Sigmoid colon (tissue), 7 donors: Measurements from ENCODE around the gene SLC13A4. TPM values are rescaled to one million over a fixed set of nuclear protein-coding genes. Genes with fewer than 3 reads are reported as not detected.

Experiments used
- DNase-seq: peaks from one replicate; pipeline ENCODE4 v3.0.0-alpha.2; 2019
- H3K27ac ChIP-seq, 4 donors: fragments of 200-600 bp; sonication (generic); one replicate each; pipeline ENCODE4 v1.5.1; 2016 to 2019; ENCODE audit warnings: mild to moderate bottlenecking in 1 of 4
- H3K27me3 ChIP-seq, 3 donors: fragments of 200-600 bp; sonication (generic); one replicate each; pipeline ENCODE4 v1.5.1; 2019; ENCODE audit warnings: mild to moderate bottlenecking in 1 of 3
- H3K36me3 ChIP-seq, 4 donors: fragments of 200-600 bp; sonication (generic); one replicate each; pipeline ENCODE4 v1.5.1; 2016 to 2019
- H3K4me1 ChIP-seq, 4 donors: fragments of 200-600 bp; sonication (generic); one replicate each; pipeline ENCODE4 v1.5.1; 2017 to 2019
- H3K4me3 ChIP-seq, 4 donors: fragments of 200-600 bp; sonication (generic); one replicate each; pipeline ENCODE4 v1.5.1; 2017 to 2019; ENCODE audit warnings: mild to moderate bottlenecking in 2 of 4, moderate library complexity in 1 of 4
- H3K9me3 ChIP-seq, 4 donors: fragments of 200-600 bp in 3 of 4; sonication (generic) in 3 of 4; one replicate each; pipeline versions ENCODE4 v1.5.1 to v1.6.1; 2013 to 2019
- EP300 ChIP-seq, 4 donors: sonication (generic); formaldehyde crosslinking; IDR thresholded peaks; one replicate each; pipeline ENCODE4 v1.6.1; 2017; ENCODE audit warnings: antibody characterized with exemption in 4 of 4
- POLR2A ChIP-seq, 2 donors: fragments of 450-650 bp; IDR thresholded peaks; one replicate each; pipeline ENCODE4 v1.6.1; 2016; ENCODE audit warnings: antibody characterized with exemption in 2 of 2, mild to moderate bottlenecking in 2 of 2, moderate library complexity in 2 of 2
- POLR2AphosphoS5 ChIP-seq, 4 donors: sonication (generic); formaldehyde crosslinking; IDR thresholded peaks; one replicate each; pipeline ENCODE4 v1.6.1; 2017; ENCODE audit warnings: antibody characterized with exemption in 4 of 4
- WGBS, 2 donors: extraction: QIAGEN DNeasy Blood & Tissue Kit; methylation state at CpG; one replicate each; pipeline ENCODE4 v1.1.7; 2013; 5-methylcytosine and 5-hydroxymethylcytosine counted together
- intact Hi-C: fragments of 100-400 bp; cut with DNase I; formaldehyde crosslinking; loops from one replicate; pipeline ENCODE4 v1.15.1; 2023
- polyA plus RNA-seq, 3 donors: library from polyadenylated mRNA; stranded (reverse); fragments of 200-250 nt; gene quantifications; one replicate each; pipeline ENCODE4 v1.2.3, GENCODE V29; 2013
- total RNA-seq, 4 donors: library from RNA; depleted of rRNA; stranded (reverse); fragments of >200 nt; gene quantifications; one replicate each; pipeline ENCODE4 v1.1.0, GENCODE V29; 2016
- TF ChIP-seq, protein P1 (sequence below), 4 experiments: fragments of 450-650 bp in 3 of 4; fragments of 200-600 bp in 1 of 4; IDR thresholded peaks; one replicate each; pipeline ENCODE4 v1.5.1; 2016 to 2019; ENCODE audit warnings: antibody characterized with exemption in 4 of 4, mild to moderate bottlenecking in 3 of 4, moderate library complexity in 2 of 4
- donor health status: healthy with polysubstance abuse.
- donor health status: Bipolar disorder and iron deficiency.
- donor health status: healthy.

The SLC13A4 gene
- total and polyA plus RNA-seq, 7 donors, result 0.12 to 0.60 (median 0.28) TPM; not detected in 4

DNA sequence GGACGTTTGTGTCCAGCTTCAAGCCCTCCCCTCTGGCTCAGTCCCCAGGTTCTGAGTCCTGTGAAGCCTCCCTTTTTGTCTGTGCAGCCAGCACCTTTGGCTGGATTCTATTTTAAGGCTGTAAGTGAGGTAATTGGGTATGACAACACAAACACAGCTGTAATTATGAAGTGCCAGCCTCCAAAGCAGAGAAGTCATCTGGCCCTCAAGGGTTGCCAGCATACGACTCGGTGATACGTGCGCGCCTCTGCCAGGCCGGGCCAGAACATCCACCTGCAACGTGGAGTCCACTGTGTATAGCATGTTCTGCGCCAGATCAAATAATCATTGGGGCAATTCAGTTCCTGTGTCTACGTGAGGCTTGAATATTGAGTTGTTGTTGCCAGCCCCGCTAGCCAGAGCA, 27.4 kb upstream of the SLC13A4 start:
- H3K4me3 ChIP-seq, result no peak overlapping the region
- intact Hi-C loops, result no loop called here
- H3K27me3 ChIP-seq, result no peaks in the 10 kb centered on the region
- H3K36me3 ChIP-seq, result no peaks in the 10 kb centered on the region
- no peaks in the 10 kb centered on the region for H3K9me3 ChIP-seq
- DNase-seq, result peak; percentile 79
- peak in 1 of 4 donors; percentile 48 for TF ChIP-seq EP300 (IDR thresholded peaks at IDR 0.05)
- TF ChIP-seq, protein P1, sequence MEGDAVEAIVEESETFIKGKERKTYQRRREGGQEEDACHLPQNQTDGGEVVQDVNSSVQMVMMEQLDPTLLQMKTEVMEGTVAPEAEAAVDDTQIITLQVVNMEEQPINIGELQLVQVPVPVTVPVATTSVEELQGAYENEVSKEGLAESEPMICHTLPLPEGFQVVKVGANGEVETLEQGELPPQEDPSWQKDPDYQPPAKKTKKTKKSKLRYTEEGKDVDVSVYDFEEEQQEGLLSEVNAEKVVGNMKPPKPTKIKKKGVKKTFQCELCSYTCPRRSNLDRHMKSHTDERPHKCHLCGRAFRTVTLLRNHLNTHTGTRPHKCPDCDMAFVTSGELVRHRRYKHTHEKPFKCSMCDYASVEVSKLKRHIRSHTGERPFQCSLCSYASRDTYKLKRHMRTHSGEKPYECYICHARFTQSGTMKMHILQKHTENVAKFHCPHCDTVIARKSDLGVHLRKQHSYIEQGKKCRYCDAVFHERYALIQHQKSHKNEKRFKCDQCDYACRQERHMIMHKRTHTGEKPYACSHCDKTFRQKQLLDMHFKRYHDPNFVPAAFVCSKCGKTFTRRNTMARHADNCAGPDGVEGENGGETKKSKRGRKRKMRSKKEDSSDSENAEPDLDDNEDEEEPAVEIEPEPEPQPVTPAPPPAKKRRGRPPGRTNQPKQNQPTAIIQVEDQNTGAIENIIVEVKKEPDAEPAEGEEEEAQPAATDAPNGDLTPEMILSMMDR (IDR thresholded peaks at IDR 0.05), result no peak
- TF ChIP-seq POLR2AphosphoS5 (IDR thresholded peaks at IDR 0.05), result peak in 3 of 4 donors; percentile 38 to 58 (median 55)
- H3K4me1 ChIP-seq, result peaks cover 0 to 42% (median 41%) of the 10 kb centered on the region in 4 donors
- WGBS, 2 donors, result 92 to 94% methylated on average over 11 of the region's 11 CpGs
- H3K27ac ChIP-seq, result peak overlapping the region in 3 of 4 donors; percentile 21 to 60 (median 53)

DNA sequence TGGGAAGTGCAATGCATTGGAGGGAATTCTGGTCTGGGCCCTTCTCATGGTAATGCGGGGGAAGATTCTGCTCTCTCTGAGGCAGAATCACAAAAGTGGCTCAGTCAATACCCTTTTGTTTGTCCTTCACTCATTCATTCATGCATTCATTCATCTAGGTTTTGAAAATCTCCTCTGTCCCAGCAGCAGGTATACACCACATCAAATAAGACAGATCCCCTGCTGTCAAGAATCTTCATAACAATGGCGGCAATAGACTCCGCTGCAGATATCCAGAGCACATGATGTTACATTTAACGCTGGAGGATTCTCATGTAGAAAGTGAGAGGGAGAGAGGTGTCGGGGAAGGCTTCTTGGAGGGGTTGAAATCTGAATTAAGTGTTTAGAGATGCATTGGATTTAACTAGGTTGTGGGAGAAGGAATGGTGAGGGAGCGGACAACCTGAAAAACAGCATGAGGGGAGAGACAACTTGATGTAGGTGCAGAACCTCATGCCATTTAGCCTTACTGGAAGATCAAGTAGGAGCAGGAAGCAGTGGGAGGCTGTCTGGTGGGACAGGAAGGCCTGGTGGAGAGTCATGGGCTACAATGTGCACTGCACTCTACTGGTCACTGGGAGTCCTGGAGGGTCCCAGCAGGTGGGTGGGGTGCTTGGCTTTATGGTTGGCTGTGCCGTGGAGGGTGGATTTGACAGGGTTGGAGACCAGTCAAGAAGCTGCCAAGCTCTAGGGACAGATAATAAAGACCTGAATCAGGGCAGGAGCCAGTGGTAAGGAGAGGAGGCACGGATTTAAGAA, 25.8 kb upstream of the SLC13A4 start:
- intact Hi-C loops, result no loop called here
- Histone ChIP-seq H3K27ac (no peak overlapping the region), H3K4me1 (peaks cover 0 to 40% (median 37%) of the 10 kb centered on the region in 4 donors), H3K27me3 (no peaks in the 10 kb centered on the region), H3K36me3 (no peaks in the 10 kb centered on the region), H3K4me3 (no peak overlapping the region), H3K9me3 (no peaks in the 10 kb centered on the region)
- 91 to 93% methylated on average over 8 of the region's 8 CpGs for WGBS, 2 donors
- TF ChIP-seq, protein P1 (IDR thresholded peaks at IDR 0.05), result no peak
- TF ChIP-seq POLR2A (IDR thresholded peaks at IDR 0.05) (no peak), POLR2AphosphoS5 (IDR thresholded peaks at IDR 0.05) (no peak), EP300 (IDR thresholded peaks at IDR 0.05) (no peak)
- no peak for DNase-seq

DNA sequence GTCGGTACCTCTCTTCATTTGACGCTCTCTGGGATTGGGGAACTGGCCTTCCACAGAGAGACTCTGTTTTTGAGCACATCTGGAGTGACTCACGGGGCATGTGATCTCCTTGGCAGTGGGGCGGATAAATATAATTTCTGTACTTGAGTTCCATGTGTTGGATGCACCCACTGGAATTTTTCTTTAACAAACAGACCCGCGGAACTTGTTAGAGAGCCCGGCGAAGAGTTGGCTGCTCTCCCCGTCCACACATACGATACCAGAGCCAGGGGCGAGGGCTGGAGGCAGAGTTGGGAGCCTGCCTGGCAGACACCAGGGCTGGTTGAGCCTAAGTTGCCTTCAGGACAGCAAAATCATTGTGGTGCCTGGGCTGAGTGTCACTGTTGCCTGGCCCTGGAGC, 20.8 kb upstream of the SLC13A4 start, which contains the start of gene FAM180A:
FAM180A (minus strand) TSS at position 44 of the 400 bp plus-strand sequence. CDS start 233 bp downstream, outside the sequence.
- WGBS, 2 donors, result 83 to 84% methylated on average over 11 of the region's 11 CpGs
- peak; percentile 91 for DNase-seq
- intact Hi-C loops, result loop anchor here (5.0 kb wide), 1 partner anchor 81 kb away; no protein-coding TSS in a partner anchor
- Histone ChIP-seq H3K27me3 (no peaks in the 10 kb centered on the region), H3K4me1 (peaks cover 0 to 41% (median 37%) of the 10 kb centered on the region in 4 donors), H3K27ac (peak within 1 kb of the TSS; percentile 63 to 81 (median 79)), H3K36me3 (no peaks in the 10 kb centered on the region), H3K9me3 (no peaks in the 10 kb centered on the region), H3K4me3 (peak within 1 kb of the TSS in 3 of 4 donors; percentile 9 to 24 (median 13))
- peak in 1 of 4 donors; percentile 33 for TF ChIP-seq EP300 (IDR thresholded peaks at IDR 0.05)
- TF ChIP-seq, protein P1 (IDR thresholded peaks at IDR 0.05), result no peak
- peak; percentile 13 to 82 (median 60) for TF ChIP-seq POLR2AphosphoS5 (IDR thresholded peaks at IDR 0.05)
- TF ChIP-seq POLR2A (IDR thresholded peaks at IDR 0.05), result no peak

DNA sequence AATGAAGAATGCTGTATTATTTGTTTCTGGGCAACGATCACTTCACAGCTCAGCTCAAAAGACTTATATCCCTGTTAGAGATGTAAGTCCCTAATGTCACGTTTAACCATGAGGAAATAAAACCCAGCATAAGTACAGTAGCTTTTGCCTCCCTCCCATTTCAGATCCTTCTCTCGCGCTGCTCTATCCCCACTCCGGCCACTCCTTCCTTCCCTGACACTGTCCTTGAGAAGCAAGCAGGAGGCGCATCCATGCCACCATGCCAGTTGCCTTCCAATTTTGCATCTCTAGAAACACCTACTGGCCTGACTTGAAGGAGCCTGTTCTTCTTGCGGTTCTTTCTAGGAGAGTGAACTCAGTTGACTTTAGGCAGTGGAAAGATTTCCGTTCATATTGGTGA, 19.4 kb upstream of the SLC13A4 start:
- 86 to 92% methylated on average over 8 of the region's 8 CpGs for WGBS, 2 donors
- Histone ChIP-seq H3K27ac (peak overlapping the region in 3 of 4 donors; percentile 78 to 81 (median 80)), H3K36me3 (no peaks in the 10 kb centered on the region), H3K4me1 (peaks cover 0 to 41% (median 37%) of the 10 kb centered on the region in 4 donors), H3K27me3 (no peaks in the 10 kb centered on the region), H3K9me3 (no peaks in the 10 kb centered on the region), H3K4me3 (peak overlapping the region in 2 of 4 donors; percentile 2 to 13)
- TF ChIP-seq, protein P1 (IDR thresholded peaks at IDR 0.05), result no peak
- TF ChIP-seq EP300 (IDR thresholded peaks at IDR 0.05) (no peak), POLR2AphosphoS5 (IDR thresholded peaks at IDR 0.05) (no peak), POLR2A (IDR thresholded peaks at IDR 0.05) (no peak)
- intact Hi-C loops, result loop anchor here (5.0 kb wide), 1 partner anchor 80 kb away; no protein-coding TSS in a partner anchor
- DNase-seq, result no peak
